HCT116 (cell line): ENCODE data around the gene COL3A1.

Source experiments
- CTCF ChIP-seq, 3 experiments: fragments of 200-600 bp in 1 of 3; sonication (generic) in 1 of 3; IDR thresholded peaks in 2 of 3; conservative IDR thresholded peaks in 1 of 3; 2 replicates each; pipeline ENCODE4 v1.5.1; 2012 to 2017; ENCODE audit warnings: low read depth in 2 of 3, low read length in 2 of 3, antibody characterized with exemption in 1 of 3, borderline replicate concordance in 1 of 3, control low read depth in 1 of 3, mild to moderate bottlenecking in 1 of 3, mixed read lengths in 1 of 3, mixed run types in 1 of 3, moderate library complexity in 1 of 3; ENCODE audit not compliant: insufficient read depth in 1 of 3
- POLR2A ChIP-seq: IDR thresholded peaks from 2 replicates; pipeline ENCODE4 v1.7.0; 2011; ENCODE audit warnings: borderline replicate concordance; ENCODE audit not compliant: insufficient read depth, insufficient read length; ENCODE audit errors: extremely low read depth
- SIN3A ChIP-seq: IDR thresholded peaks from 2 replicates; pipeline ENCODE4 v1.6.1; 2012; ENCODE audit warnings: low read depth
- TCF7L2 ChIP-seq: IDR thresholded peaks from 2 replicates; pipeline ENCODE4 v1.7.0; 2011; ENCODE audit warnings: borderline replicate concordance, inconsistent platforms; ENCODE audit not compliant: insufficient read depth, insufficient read length; ENCODE audit errors: extremely low read depth

GRCh38 chr2:188969236-188969635 is 4.9 kb upstream of the COL3A1 start:
- TF ChIP-seq CTCF (IDR thresholded peaks at IDR 0.05 in 2 of 3, conservative IDR thresholded peaks at IDR 0.05 in 1 of 3; ENCODE audit: borderline replicate concordance in 1 of 3, insufficient read depth in 1 of 3, low read depth in 2 of 3, low read length in 2 of 3) (no peak), POLR2A (no peak), SIN3A (no peak), TCF7L2 (no peak)
